GM12878 (cell line): ENCODE results near the gene TMEM209. TPM values are rescaled to one million over a fixed set of nuclear protein-coding genes. Genes with fewer than 3 reads are reported as not detected.

Experiments
- ATAC-seq: fragments of 200-7000 bp; cut with Tn5 transposase; 3 replicates; pipeline ENCODE4 v1.9.1; 2020; ENCODE audit warnings: mild to moderate bottlenecking, moderate library complexity
- Bru-seq: library from RNA; stranded (reverse); fragments of 400-500 nt; gene quantifications from one replicate; lab custom pipeline; 2021; lab: Mats Ljungman, UMichigan
- BruChase-seq, 2 experiments: library from RNA; stranded (reverse); fragments of 400-500 nt; gene quantifications; one replicate each; lab custom pipeline; 2021; lab: Mats Ljungman, UMichigan
- BruUV-seq: library from RNA; stranded (reverse); fragments of 400-500 nt; replicated peaks from 2 replicates; lab custom pipeline; 2021; lab: Mats Ljungman, UMichigan
- CTCF ChIA-PET: fragments of 300-600 bp; sonication (Branson Sonifier 250); formaldehyde crosslinking; extraction: SDS; loops from one replicate; lab custom pipeline; 2021; ENCODE audit warnings: inconsistent platforms; lab: Yijun Ruan, JAX
- POLR2A ChIA-PET: fragments of 350-600 bp; formaldehyde crosslinking; extraction: SDS; loops from one replicate; lab custom pipeline; 2021; ENCODE audit warnings: inconsistent platforms; lab: Charles Lee
- RAD21 ChIA-PET: fragments of 300-600 bp; sonication (Branson Sonifier 250); formaldehyde crosslinking; loops from one replicate; lab custom pipeline; 2023; ENCODE audit warnings: antibody characterized with exemption; ENCODE audit not compliant: unreplicated experiment; lab: Charles Lee
- SMC1A ChIA-PET: fragments of 300-600 bp; sonication (Branson Sonifier 250); formaldehyde crosslinking; loops from one replicate; lab custom pipeline; 2023; ENCODE audit not compliant: unreplicated experiment, uncharacterized antibody; lab: Charles Lee
- DNase-seq: peaks from one replicate; pipeline ENCODE4 v3.0.0-alpha.2; 2011; ENCODE audit warnings: low read depth, low spot score
- FAIRE-seq: peaks from 3 replicates; lab custom pipeline; 2011; peaks lifted over from hg19 to GRCh38; lab: Jason Lieb, UNC
- H2AFZ ChIP-seq: 2 replicates; pipeline ENCODE4 v1.6.0; 2011; ENCODE audit warnings: low read depth, low read length, control low read depth; ENCODE audit not compliant: control insufficient read depth
- H3K27ac ChIP-seq: 2 replicates; pipeline ENCODE4 v1.5.1; 2011; ENCODE audit warnings: control low read depth; ENCODE audit not compliant: control insufficient read depth, insufficient read depth
- H3K27me3 ChIP-seq, 2 experiments: replicated peaks in 1 of 2; 2 replicates each; pipeline versions ENCODE4 v1.6.0 to v1.6.1; 2011; ENCODE audit warnings: low read length in 1 of 2; ENCODE audit not compliant: control insufficient read depth in 2 of 2, insufficient read depth in 2 of 2
- H3K36me3 ChIP-seq, 2 experiments: 2 replicates each; pipeline ENCODE4 v1.5.1; 2011; ENCODE audit warnings: low read length in 1 of 2; ENCODE audit not compliant: control insufficient read depth in 2 of 2, insufficient read depth in 2 of 2
- H3K4me1 ChIP-seq: 2 replicates; pipeline ENCODE4 v1.6.1; 2011; ENCODE audit warnings: mild to moderate bottlenecking, low read length, moderate library complexity, mixed read lengths; ENCODE audit not compliant: control insufficient read depth, insufficient read depth
- H3K4me2 ChIP-seq: 2 replicates; pipeline ENCODE4 v1.6.0; 2011; ENCODE audit warnings: control low read depth; ENCODE audit not compliant: control insufficient read depth, insufficient read depth
- H3K4me3 ChIP-seq: fragments of 200-600 bp; sonication (generic); 2 replicates; pipeline ENCODE4 v1.5.1; 2016
- H3K79me2 ChIP-seq: 2 replicates; pipeline ENCODE4 v1.6.0; 2011; ENCODE audit warnings: low read length; ENCODE audit not compliant: control insufficient read depth, insufficient read depth
- H3K9ac ChIP-seq: 2 replicates; pipeline ENCODE4 v1.8.0; 2011; ENCODE audit warnings: low read length, control low read depth, mixed read lengths; ENCODE audit not compliant: control insufficient read depth, insufficient read depth
- H3K9me3 ChIP-seq: replicated peaks from 3 replicates; pipeline ENCODE4 v1.5.1; 2011; ENCODE audit warnings: mild to moderate bottlenecking, low read length; ENCODE audit not compliant: control insufficient read depth, insufficient read depth
- H4K20me1 ChIP-seq: 2 replicates; pipeline ENCODE4 v1.6.0; 2011; ENCODE audit not compliant: control insufficient read depth, insufficient read depth
- ESRRA ChIP-seq: IDR thresholded peaks from 2 replicates; pipeline ENCODE4 v1.6.1; 2012; ENCODE audit warnings: mild to moderate bottlenecking, low read length, improper control_type of control experiment
- ETV6 ChIP-seq, 2 experiments: fragments of 450-650 bp in 1 of 2; IDR thresholded peaks in 1 of 2; conservative IDR thresholded peaks in 1 of 2; 2 replicates each; pipeline ENCODE4 v1.6.1; 2014; ENCODE audit warnings: antibody characterized with exemption in 1 of 2, borderline replicate concordance in 1 of 2, low read depth in 1 of 2, mild to moderate bottlenecking in 1 of 2, moderate library complexity in 1 of 2
- NFYB ChIP-seq: IDR thresholded peaks from 2 replicates; pipeline ENCODE4 v1.6.1; 2011; ENCODE audit warnings: low read depth, mild to moderate bottlenecking, low read length, improper control_type of control experiment, moderate library complexity; ENCODE audit not compliant: insufficient read depth
- SMARCA5 ChIP-seq: fragments of 450-650 bp; IDR thresholded peaks from 2 replicates; pipeline ENCODE4 v1.6.1; 2017; ENCODE audit warnings: mild to moderate bottlenecking
- TBL1XR1 ChIP-seq: IDR thresholded peaks from 2 replicates; pipeline ENCODE4 v1.6.1; 2012; ENCODE audit warnings: low read depth, low read length, improper control_type of control experiment
- ZSCAN29 ChIP-seq: fragments of 450-650 bp; IDR thresholded peaks from 2 replicates; pipeline ENCODE4 v1.6.1; 2017; ENCODE audit warnings: mild to moderate bottlenecking, moderate library complexity
- WGBS: methylation state at CpG from one replicate; pipeline ENCODE4 v1.1.6; 2016; ENCODE audit warnings: low lambda C conversion rate; ENCODE audit not compliant: insufficient replicate concordance, insufficient coverage; ENCODE audit errors: missing lambda C conversion rate; 5-methylcytosine and 5-hydroxymethylcytosine counted together
- in situ Hi-C: fragments of 300-500 bp; cut with MboI; formaldehyde crosslinking; loops from 9 replicates; pipeline ENCODE4 v1.14.3; 2018; ENCODE audit warnings: mixed read lengths
- intact Hi-C: fragments of 100-400 bp; cut with micrococcal nuclease; formaldehyde crosslinking; loops from one replicate; pipeline ENCODE4 v1.14.2; 2022; ENCODE audit not compliant: unreplicated experiment
- long read RNA-seq, 2 experiments: library from polyadenylated mRNA; unstranded; transcript quantifications; one replicate each; pipeline ENCODE4 v2.0.0, GENCODE V29; 2019 to 2020
- polyA minus RNA-seq, 3 experiments: library from RNA; depleted of rRNA, polyadenylated mRNA; stranded (reverse); fragments of >200 nt; gene quantifications; 2 replicates each; pipeline ENCODE4 v1.2.3, GENCODE V29; 2011
- polyA plus RNA-seq, 11 experiments: library from polyadenylated mRNA; depleted of rRNA in 4 of 11; unstranded in 6 of 11; stranded (reverse) in 5 of 11; fragments of >200 nt; fragmentation: Nextera tagmentation in 4 of 11; fragmentation: Illumina TruSeq in 1 of 11; extraction: Ambion mirVana in 4 of 11; extraction: Trizol in 1 of 11; gene quantifications; 1 replicate in 1 of 11; 2 replicates in 10 of 11; pipeline versions ENCODE4 v1.2.1 to v1.2.3, GENCODE V29; 2011 to 2016; ENCODE audit warnings: inconsistent platforms in 2 of 11, missing spikeins in 2 of 11, low read depth in 1 of 11
- total RNA-seq, 4 experiments: library from RNA; depleted of rRNA in 3 of 4; stranded (reverse); fragments of >200 nt in 3 of 4; fragmentation: Illumina TruSeq in 1 of 4; extraction: Trizol in 1 of 4; gene quantifications; 2 replicates each; pipeline versions ENCODE4 v1.2.1 to v1.2.3, GENCODE V29; 2013 to 2021
- TF ChIP-seq, protein P1 (sequence below): fragments of 450-650 bp; IDR thresholded peaks from 2 replicates; pipeline ENCODE4 v1.6.1; 2016; ENCODE audit warnings: mild to moderate bottlenecking, moderate library complexity, borderline replicate concordance
- TF ChIP-seq, protein P2 (sequence below): fragments of 450-650 bp; IDR thresholded peaks from 2 replicates; pipeline ENCODE4 v1.6.1; 2018; ENCODE audit warnings: mild to moderate bottlenecking, low read depth, moderate library complexity; ENCODE audit not compliant: partially characterized antibody

Gene TMEM209
- 63.2 and 64.0 TPM in 2 replicates for total RNA-seq (2013; cell fraction: nucleolus; rRNA removed)
- total RNA-seq (2014; rRNA removed) (22.1 and 24.6 TPM in 2 replicates), total RNA-seq (2014; rRNA removed; fragmentation: Illumina TruSeq; extraction: Trizol) (35.9 and 37.7 TPM in 2 replicates), total RNA-seq (2021) (36.6 and 36.7 TPM in 2 replicates), polyA plus RNA-seq (2011; rRNA removed) (41.2 and 43.4 TPM in 2 replicates), polyA plus RNA-seq (2014; fragmentation: Illumina TruSeq; extraction: Trizol) (35.0 and 48.6 TPM in 2 replicates), polyA plus RNA-seq (2014; fragmentation: Nextera tagmentation; extraction: Ambion mirVana) (10 to 100 TPM; 22.2 to 38.2 TPM), polyA plus RNA-seq (2014; rRNA removed) (20.6 and 22.7 TPM in 2 replicates), polyA plus RNA-seq (2016; fragmentation: Nextera tagmentation; extraction: Ambion mirVana) (10 to 100 TPM; 33.8 to 35.3 TPM), polyA minus RNA-seq (2011; rRNA and poly(A)+ RNA removed) (91.2 and 99.8 TPM in 2 replicates), Bru-seq, nascent RNA (percentile 85 among the genes with signal in this experiment), BruChase-seq, experiment 1, labeled RNA remaining after a 6-hour chase (percentile 79 among the genes with signal in this experiment), BruChase-seq, experiment 2, labeled RNA remaining after a 2-hour chase (percentile 82 among the genes with signal in this experiment)
- 18.6 TPM for polyA plus RNA-seq (2011; ENCODE audit: low read depth)
- 31.2 and 36.6 TPM in 2 replicates for polyA plus RNA-seq (2011; cell fraction: cytosol; rRNA removed)
- 18.8 and 21.4 TPM in 2 replicates for polyA plus RNA-seq (2011; cell fraction: nucleus; rRNA removed)
- 13.4 and 21.7 TPM in 2 replicates for polyA plus RNA-seq (2012)
- 24.1 and 27.6 TPM in 2 replicates for polyA minus RNA-seq (2011; cell fraction: cytosol; rRNA and poly(A)+ RNA removed)
- 23.9 and 40.3 TPM in 2 replicates for polyA minus RNA-seq (2011; cell fraction: nucleus; rRNA and poly(A)+ RNA removed)
- long read RNA-seq, experiment 1, transcript TMEM209-201 (15 exons, 3,545 nt) = major isoform, 8 of 24 reads
- long read RNA-seq, experiment 1, partial matches to known transcripts = 6 of 24 reads
- long read RNA-seq, experiment 1, other reads (novel, unspliced or antisense) = 9 of 24 reads
- long read RNA-seq, experiment 2, transcript TMEM209-201 (15 exons, 3,545 nt) = major isoform, 7 of 20 reads
- long read RNA-seq, experiment 2, partial matches to known transcripts = 7 of 20 reads
- long read RNA-seq, experiment 2, other reads (novel, unspliced or antisense) = 6 of 20 reads

DNA sequence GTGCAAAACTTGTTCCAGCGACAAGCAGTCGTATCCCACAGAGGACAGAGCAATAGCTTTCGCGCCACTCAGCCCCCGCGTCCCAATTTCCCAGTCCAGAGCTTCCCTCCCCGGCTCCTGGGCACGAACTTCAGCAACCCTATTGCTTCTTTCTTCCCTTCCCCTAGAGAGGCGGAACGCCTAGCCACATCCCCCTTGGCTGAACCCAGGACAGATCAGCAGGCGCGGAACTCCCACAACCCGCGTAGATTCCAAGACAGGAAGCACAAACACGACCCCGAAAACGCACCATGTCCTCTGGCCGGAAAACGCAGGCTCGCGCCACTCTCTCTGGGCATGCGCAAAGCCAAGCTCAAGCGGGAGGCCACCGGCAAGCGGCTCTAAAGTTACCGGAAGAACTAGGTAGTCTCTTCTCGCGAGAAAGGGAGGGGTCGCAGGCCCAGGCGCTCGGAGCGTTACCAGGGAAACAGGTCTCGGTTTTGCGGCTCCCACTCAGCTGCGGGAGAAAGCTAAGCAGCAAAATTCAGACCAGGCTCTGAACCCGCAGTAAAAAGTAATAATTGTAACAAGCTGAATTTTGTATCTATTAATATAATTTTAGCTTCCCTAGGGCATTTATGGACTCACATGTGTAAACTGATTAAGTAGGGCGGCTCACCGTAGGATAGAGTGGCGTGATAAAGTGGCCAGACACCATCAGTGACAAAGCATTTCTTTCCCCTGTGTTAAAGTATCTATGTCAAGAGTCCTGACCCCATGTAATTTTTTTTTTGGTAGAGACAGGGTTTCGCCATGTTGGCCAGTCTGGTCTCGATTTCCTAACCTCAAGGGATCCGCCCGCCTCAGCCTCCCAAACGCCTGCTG lies at the start of gene TMEM209:
TMEM209 (minus strand) TSS at position 323 of the 864 bp plus-strand sequence; CDS start at position 292, 31 bp downstream.
- ATAC-seq = peak; percentile 97
- H2AFZ ChIP-seq = peak within 1 kb of the TSS; percentile 96
- peak; percentile 96 for FAIRE-seq
- TF ChIP-seq TBL1XR1 = no peak
- TF ChIP-seq ZSCAN29 = no peak
- no peak for TF ChIP-seq NFYB
- no peak for TF ChIP-seq ESRRA
- TF ChIP-seq, protein P1, sequence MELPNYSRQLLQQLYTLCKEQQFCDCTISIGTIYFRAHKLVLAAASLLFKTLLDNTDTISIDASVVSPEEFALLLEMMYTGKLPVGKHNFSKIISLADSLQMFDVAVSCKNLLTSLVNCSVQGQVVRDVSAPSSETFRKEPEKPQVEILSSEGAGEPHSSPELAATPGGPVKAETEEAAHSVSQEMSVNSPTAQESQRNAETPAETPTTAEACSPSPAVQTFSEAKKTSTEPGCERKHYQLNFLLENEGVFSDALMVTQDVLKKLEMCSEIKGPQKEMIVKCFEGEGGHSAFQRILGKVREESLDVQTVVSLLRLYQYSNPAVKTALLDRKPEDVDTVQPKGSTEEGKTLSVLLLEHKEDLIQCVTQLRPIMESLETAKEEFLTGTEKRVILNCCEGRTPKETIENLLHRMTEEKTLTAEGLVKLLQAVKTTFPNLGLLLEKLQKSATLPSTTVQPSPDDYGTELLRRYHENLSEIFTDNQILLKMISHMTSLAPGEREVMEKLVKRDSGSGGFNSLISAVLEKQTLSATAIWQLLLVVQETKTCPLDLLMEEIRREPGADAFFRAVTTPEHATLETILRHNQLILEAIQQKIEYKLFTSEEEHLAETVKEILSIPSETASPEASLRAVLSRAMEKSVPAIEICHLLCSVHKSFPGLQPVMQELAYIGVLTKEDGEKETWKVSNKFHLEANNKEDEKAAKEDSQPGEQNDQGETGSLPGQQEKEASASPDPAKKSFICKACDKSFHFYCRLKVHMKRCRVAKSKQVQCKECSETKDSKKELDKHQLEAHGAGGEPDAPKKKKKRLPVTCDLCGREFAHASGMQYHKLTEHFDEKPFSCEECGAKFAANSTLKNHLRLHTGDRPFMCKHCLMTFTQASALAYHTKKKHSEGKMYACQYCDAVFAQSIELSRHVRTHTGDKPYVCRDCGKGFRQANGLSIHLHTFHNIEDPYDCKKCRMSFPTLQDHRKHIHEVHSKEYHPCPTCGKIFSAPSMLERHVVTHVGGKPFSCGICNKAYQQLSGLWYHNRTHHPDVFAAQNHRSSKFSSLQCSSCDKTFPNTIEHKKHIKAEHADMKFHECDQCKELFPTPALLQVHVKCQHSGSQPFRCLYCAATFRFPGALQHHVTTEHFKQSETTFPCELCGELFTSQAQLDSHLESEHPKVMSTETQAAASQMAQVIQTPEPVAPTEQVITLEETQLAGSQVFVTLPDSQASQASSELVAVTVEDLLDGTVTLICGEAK = peak; percentile 91
- no peak for TF ChIP-seq SMARCA5
- TF ChIP-seq ETV6 (conservative IDR thresholded peaks at IDR 0.05 in 1 of 2, IDR thresholded peaks at IDR 0.05 in 1 of 2; ENCODE audit: borderline replicate concordance in 1 of 2, low read depth in 1 of 2) = no peak
- TF ChIP-seq, protein P2, sequence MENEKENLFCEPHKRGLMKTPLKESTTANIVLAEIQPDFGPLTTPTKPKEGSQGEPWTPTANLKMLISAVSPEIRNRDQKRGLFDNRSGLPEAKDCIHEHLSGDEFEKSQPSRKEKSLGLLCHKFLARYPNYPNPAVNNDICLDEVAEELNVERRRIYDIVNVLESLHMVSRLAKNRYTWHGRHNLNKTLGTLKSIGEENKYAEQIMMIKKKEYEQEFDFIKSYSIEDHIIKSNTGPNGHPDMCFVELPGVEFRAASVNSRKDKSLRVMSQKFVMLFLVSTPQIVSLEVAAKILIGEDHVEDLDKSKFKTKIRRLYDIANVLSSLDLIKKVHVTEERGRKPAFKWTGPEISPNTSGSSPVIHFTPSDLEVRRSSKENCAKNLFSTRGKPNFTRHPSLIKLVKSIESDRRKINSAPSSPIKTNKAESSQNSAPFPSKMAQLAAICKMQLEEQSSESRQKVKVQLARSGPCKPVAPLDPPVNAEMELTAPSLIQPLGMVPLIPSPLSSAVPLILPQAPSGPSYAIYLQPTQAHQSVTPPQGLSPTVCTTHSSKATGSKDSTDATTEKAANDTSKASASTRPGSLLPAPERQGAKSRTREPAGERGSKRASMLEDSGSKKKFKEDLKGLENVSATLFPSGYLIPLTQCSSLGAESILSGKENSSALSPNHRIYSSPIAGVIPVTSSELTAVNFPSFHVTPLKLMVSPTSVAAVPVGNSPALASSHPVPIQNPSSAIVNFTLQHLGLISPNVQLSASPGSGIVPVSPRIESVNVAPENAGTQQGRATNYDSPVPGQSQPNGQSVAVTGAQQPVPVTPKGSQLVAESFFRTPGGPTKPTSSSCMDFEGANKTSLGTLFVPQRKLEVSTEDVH = no peak

More for the DNA sequence above, at the start of gene TMEM209:
- ChIA-PET SMC1A (interaction anchor here (0.8 to 2.5 kb wide), 14 partner anchors 13 to 553 kb away, joined by 3 to 11 read pairs (median 3); partner anchors contain the start of gene KLHDC10), RAD21 (interaction anchor here (0.6 to 2.6 kb wide), 5 partner anchors 20 to 553 kb away, joined by 3 to 11 read pairs (median 3); no protein-coding TSS in a partner anchor), CTCF (interaction anchor here (0.9 to 2.2 kb wide), 7 partner anchors 13 to 553 kb away, joined by 3 to 11 read pairs (median 4); partner anchors contain the start of gene KLHDC10), POLR2A (interaction anchor here (0.6 to 1.6 kb wide), 11 partner anchors 8 to 904 kb away, joined by 3 to 8 read pairs (median 3); partner anchors contain the start of gene KLHDC10)
- in situ Hi-C loops (no loop called here), intact Hi-C loops (no loop called here)
- BruUV-seq = no TSS peak
- Histone ChIP-seq H3K9me3 (no peaks in the 10 kb centered on the region), H3K27ac (peak within 1 kb of the TSS; percentile 96), H3K36me3 (peaks cover 1 to 14% of the 10 kb centered on the region in 2 experiments; a peak in 3 of 4 replicates), H3K9ac (peak within 1 kb of the TSS; percentile 100), H3K27me3 (no peaks in the 10 kb centered on the region), H3K79me2 (peaks cover 12% of the 10 kb centered on the region), H3K4me3 (peak within 1 kb of the TSS; percentile 90), H3K4me1 (no peaks in the 10 kb centered on the region), H3K4me2 (peak within 1 kb of the TSS; percentile 89), H4K20me1 (no peaks in the 10 kb centered on the region)
- WGBS = 13% methylated on average over 44 of the region's 44 CpGs
- peak; percentile 84 for DNase-seq
